HG02571 (cell line): Measurements from ENCODE around the gene LASP1NB.
"Not testable (repeated sequence)": the region's sequence is repeated elsewhere in the genome, so short reads cannot be mapped to it uniquely, and the experiment has no call there.

Experiments used
- ATAC-seq: cut with Tn5 transposase; IDR thresholded peaks from one replicate; pipeline ENCODE4 v1.9.1; 2021; ENCODE audit warnings: mild to moderate bottlenecking, moderate library complexity; ENCODE audit not compliant: unreplicated experiment

Gene LASP1NB

GRCh38 chr17:38916771-38917170 is 8.6 kb upstream of the LASP1NB start:
- ATAC-seq = no peak

DNA sequence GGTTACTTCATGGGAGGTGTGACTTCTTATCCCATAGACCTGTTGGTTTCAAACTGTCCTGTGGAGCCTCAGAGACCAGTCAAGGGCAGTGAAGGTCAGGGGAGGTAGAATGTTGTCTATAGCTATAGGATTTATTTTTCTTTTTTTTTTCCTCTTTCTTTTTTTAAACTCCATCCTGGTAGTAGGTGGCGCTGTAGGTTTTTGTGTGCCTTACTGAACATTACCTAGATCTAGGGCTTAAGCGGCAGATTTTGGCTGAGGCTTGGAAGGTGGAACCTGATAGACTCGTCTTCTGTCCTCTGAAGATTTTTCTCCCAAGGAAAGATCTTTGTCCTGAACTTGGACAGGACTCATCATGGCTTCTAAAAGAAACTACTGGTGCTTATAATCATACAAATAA is 8.2 kb upstream of the LASP1NB start:
- no peak for ATAC-seq

DNA sequence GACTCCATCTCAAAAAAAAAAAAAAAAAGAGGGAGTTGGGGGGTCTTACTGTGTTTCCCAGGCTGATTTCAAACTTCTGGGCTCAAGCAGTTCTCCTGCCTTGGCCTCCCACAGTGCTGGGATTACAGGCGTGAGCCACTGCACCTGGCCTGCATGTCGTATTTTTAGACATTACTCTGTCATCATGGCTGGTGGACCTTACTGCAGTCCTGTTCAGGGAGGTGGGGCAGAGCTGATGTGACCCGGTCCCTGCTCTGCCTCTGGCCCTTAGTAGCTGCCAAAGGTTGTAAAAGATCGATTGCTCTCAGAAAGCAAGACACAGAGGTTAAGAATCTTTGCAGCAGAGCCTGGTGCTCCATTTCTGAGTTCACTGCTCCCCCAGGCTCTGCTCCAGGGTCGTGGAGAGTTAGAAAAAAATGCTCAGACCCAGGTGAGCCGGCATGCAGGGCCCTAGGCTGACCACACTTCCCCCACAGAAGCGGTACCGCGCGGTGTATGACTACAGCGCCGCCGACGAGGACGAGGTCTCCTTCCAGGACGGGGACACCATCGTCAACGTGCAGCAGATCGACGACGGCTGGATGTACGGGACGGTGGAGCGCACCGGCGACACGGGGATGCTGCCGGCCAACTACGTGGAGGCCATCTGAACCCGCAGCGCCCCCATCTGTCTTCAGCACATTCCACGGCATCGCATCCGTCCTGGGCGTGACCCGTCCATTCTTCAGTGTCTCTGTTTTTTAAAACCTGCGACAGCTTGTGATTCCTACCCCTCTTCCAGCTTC is 7.1 kb upstream of the LASP1NB start:
- ATAC-seq = no peak

DNA sequence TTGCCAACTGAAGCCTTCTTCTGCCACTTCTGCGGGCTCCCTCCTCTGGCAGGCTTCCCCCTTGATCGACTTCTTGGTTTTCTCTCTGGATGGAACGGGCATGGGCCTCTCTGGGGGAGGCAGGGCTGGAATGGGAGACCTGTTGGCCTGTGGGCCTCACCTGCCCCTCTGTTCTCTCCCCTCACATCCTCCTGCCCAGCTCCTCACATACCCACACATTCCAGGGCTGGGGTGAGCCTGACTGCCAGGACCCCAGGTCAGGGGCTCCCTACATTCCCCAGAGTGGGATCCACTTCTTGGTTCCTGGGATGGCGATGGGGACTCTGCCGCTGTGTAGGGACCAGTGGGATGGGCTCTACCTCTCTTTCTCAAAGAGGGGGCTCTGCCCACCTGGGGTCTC is 6.5 kb upstream of the LASP1NB start:
- no peak for ATAC-seq

DNA sequence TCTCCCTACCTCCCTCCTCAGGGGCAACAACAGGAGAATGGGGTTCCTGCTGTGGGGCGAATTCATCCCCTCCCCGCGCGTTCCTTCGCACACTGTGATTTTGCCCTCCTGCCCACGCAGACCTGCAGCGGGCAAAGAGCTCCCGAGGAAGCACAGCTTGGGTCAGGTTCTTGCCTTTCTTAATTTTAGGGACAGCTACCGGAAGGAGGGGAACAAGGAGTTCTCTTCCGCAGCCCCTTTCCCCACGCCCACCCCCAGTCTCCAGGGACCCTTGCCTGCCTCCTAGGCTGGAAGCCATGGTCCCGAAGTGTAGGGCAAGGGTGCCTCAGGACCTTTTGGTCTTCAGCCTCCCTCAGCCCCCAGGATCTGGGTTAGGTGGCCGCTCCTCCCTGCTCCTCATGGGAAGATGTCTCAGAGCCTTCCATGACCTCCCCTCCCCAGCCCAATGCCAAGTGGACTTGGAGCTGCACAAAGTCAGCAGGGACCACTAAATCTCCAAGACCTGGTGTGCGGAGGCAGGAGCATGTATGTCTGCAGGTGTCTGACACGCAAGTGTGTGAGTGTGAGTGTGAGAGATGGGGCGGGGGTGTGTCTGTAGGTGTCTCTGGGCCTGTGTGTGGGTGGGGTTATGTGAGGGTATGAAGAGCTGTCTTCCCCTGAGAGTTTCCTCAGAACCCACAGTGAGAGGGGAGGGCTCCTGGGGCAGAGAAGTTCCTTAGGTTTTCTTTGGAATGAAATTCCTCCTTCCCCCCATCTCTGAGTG is 5.9 kb upstream of the LASP1NB start:
- no peak for ATAC-seq

DNA sequence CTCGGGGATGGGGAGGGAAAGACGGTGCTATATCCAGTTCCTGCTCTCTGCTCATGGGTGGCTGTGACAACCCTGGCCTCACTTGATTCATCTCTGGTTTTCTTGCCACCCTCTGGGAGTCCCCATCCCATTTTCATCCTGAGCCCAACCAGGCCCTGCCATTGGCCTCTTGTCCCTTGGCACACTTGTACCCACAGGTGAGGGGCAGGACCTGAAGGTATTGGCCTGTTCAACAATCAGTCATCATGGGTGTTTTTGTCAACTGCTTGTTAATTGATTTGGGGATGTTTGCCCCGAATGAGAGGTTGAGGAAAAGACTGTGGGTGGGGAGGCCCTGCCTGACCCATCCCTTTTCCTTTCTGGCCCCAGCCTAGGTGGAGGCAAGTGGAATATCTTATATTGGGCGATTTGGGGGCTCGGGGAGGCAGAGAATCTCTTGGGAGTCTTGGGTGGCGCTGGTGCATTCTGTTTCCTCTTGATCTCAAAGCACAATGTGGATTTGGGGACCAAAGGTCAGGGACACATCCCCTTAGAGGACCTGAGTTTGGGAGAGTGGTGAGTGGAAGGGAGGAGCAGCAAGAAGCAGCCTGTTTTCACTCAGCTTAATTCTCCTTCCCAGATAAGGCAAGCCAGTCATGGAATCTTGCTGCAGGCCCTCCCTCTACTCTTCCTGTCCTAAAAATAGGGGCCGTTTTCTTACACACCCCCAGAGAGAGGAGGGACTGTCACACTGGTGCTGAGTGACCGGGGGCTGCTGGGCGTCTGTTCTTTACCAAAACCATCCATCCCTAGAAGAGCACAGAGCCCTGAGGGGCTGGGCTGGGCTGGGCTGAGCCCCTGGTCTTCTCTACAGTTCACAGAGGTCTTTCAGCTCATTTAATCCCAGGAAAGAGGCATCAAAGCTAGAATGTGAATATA is 4.8 kb upstream of the LASP1NB start:
- no peak for ATAC-seq

DNA sequence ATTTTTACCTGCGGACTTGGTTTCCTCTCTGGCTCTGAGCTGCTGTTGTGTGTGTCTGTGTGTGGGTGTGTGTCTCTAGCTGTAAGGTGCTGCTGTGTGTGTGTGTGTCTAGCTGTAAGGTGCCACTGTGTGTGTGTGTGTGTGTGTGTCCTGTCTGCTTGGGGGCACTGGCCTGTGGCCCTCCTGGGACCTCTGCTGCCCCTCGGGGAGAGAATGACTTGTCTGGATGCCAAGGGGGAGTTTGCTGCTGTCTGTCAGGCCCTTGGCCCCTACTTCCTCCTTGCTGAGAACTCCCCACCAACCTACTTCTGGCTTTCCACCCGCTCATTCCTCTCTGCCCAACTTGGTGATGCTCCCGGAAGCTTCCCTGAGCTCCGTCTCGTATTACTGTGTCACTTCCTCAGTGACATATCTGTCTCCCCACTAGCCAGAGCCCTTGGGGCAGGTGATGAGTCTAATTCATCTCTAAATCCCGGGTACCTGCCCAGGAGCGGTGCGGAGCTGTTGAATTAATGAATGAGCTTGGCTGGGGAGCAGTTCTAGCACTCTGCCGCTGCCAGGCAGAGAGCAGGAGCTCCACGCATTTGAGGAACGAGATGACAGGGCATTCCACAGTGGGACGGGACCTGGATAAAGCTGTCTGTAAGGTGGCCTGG is 3.5 kb upstream of the LASP1NB start:
- ATAC-seq = no peak

GRCh38 chr17:38922538-38923297 is 2.7 kb upstream of the LASP1NB start:
- no peak for ATAC-seq

GRCh38 chr17:38926293-38927070 is 1.1 kb downstream of the LASP1NB start:
- no peak for ATAC-seq

DNA sequence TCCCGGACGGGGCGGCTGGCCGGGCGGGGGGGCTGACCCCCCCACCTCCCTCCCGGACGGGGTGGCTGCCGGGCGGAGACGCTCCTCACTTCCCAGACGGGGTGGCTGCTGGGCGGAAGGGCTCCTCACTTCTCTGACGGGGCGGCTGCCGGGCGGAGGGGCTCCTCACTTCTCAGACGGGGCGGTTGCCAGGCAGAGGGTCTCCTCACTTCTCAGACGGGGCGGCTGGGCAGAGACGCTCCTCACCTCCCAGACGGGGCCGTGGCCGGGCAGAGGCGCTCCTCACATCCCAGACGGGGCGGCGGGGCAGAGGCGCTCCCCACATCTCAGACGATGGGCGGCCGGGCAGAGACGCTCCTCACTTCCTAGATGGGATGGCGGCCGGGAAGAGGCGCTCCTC is 5.4 kb downstream of the LASP1NB start:
- ATAC-seq = not testable (repeated sequence)

- ATAC-seq = not testable (repeated sequence)
These were observed 8.5 kb downstream of the LASP1NB start for GRCh38 chr17:38933962-38934361.

- no peak for ATAC-seq
These were observed 14.6 kb downstream of the LASP1NB start for GRCh38 chr17:38939987-38940386.

GRCh38 chr17:38940404-38940803 is 15.0 kb downstream of the LASP1NB start:
- no peak for ATAC-seq

DNA sequence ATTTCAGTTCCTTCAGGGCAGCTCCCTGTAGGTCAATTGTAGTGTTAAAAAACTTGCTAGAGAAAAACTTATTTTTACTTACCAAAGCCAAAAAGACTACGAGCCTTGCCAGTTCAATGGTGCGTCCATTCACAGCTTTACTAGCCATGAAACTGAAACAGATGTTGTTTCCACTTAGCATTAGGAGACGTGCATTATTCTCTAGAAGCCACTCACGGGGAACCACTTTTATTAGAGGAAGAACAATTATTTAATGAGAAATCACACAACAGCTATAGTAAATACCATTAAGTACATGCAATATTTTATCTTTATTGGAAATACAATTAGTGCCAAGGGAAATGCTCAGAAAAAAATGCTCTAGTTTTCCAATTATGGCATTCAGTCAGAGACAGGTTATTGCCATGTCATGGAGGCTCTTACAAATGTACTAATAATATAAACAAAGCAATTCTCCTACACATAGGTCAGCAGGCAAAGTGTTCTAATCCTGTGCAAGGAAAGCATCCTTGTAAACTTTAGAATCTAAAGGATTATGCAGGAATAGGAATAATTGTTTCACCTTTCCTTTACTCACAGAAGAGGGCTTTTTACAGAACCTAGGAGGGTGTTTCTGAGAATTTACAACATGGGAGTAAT is 17.4 kb downstream of the LASP1NB start:
- no peak for ATAC-seq

DNA sequence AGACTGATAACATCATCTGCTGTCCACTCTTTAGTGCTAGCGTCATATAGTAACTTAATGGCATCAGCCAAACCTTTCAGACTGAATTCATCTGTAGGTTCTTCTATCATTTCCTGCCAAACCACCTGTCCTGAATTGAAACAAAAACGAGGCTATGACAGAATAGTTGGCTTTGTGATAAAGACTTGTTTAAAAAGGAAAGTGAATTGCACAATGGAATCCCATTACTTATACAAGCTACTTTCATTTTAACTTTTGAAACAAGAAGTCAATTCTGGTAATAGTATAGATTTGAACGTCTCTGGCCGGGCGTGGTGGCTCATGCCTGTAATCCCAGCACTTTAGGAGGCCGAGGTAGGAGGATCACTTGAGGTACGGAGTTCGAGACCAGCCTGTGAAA is 18.2 kb downstream of the LASP1NB start:
- ATAC-seq = no peak

- no peak for ATAC-seq
These were observed 21.8 kb downstream of the LASP1NB start for GRCh38 chr17:38947189-38947588.

DNA sequence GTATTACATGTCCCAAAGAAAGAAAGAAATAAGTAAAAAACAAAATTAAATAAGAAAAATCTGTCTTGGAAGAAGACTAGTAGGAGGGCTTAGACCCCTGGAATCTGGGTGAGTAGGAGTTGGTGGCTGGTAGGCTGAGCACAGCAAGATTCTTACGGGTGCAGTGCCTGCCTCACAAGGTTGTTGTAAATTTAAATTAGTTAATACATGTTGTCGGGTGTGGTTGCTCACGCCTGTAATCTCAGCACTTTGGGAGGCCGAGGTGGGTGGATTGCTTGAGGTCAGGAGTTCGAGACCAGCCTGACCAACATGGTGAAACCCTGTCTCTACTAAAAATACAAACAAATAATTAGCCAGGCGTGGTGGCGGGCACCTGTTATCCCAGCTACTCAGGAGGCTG is 28.4 kb downstream of the LASP1NB start:
- not testable (repeated sequence) for ATAC-seq

DNA sequence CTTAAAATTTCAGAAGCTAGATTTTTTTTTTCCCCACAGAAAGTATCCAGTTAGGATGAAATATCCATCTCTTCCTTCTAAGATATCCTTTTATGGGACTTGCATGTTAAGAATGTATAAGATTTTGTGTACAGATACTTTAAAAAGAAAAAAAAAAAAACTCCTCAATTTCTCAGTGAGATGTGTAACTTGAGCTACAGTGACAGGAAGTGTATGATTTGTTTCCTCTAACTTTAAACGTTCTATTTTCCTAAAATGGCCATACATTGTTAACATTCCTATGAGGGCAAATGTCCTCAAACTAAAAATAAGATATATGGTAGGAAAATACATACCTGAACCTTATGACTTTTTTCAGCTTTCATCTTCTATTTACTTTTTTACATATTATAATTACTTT is 32.9 kb downstream of the LASP1NB start:
- ATAC-seq = no peak

- no peak for ATAC-seq
These were observed 33.3 kb downstream of the LASP1NB start for GRCh38 chr17:38958756-38959155.
